Activated effector memory CD4-positive, alpha-beta T cell treated with anti-CD3 and anti-CD28 coated beads, Interleukin-2, amount 50 U/mL, for 16 hours (primary cell): Measurements from ENCODE around the gene INHA.

Experiments
- DNase-seq: peaks from one replicate; pipeline ENCODE4 v3.0.0-alpha.2; 2020

INHA gene

DNA sequence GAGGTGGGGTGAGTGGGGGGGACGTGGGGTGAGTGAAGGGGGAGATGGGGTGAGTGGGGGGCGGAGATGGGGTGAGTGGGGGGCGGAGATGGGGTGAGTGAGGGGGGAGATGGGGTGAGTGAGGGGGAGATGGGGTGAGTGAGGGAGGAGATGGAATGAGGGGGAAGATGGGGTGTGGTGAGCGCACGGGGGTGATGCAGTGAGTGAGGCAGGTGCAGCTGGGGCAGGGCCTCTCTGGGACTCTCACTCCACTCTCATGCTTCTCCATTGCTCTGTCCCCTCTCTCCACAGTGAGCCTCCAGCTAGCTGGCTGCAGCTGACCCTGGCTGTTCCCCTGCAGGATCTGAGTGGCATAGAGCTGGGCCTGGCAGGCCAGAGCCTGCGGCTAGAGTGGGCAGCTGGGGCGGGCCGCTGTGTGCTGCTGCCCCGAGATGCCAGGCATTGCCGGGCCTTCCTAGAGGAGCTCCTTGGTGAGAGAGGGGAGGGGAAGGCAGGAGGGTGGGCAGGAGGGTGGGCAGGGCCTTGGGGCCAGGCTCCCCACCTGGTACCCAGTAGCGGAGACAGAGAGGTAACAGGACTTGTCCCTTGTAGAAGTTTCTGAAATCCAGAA lies 41.5 kb downstream of the INHA start:
- DNase-seq, result no peak

DNA sequence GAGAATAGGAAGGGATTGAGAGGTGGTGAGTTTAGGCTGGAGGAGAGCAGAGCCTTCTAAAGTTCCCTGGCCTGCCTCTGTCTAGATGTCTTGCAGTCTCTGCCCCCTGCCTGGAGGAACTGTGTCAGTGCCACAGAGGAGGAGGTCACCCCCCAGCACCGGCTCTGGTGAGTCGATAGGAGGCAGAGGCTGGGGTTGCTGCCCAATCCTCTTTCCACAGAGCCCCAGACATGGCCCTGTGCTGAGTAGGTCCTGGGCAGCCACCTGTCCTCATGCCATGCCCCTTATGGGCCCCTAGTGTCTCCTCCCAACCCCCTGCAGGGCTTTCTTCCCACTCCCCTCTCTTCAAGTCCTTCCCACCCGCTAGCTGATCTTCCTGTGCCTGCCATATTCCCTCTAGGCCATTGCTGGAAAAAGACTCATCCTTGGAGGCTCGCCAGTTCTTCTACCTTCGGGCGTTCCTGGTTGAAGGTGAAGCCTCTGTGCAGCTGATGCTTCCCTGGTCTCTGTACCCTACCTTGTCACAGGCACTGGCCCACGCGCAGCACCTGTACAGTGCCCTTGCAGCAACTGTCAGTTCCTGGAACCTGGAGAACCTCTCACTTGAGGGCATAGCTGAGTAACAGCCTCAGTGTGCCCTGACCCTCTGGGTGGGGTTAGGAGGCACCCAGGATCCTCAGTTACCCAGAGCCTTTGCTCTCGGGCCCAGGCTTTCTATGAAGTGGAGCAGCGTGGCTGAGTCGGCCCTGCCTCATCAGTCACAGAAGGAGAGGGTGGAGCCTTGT lies 42.2 kb downstream of the INHA start:
- DNase-seq, result no peak

DNA sequence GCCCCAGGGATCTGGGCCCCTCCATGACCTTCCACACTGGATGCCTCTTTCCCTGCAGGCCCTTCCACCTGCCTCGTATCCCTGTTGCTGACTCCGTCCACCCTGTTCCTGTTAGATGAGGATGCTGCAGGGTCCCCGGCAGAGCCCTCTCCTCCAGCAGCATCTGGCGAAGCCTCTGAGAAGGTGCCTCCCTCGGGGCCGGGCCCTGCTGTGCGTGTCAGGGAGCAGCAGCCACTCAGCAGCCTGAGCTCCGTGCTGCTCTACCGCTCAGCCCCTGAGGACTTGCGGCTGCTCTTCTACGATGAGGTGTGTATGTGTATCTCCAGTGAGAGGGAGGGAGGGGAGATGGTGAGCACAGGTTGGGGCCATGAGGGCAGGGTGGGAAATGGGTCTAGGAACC lies 42.9 kb downstream of the INHA start:
- DNase-seq, result no peak

DNA sequence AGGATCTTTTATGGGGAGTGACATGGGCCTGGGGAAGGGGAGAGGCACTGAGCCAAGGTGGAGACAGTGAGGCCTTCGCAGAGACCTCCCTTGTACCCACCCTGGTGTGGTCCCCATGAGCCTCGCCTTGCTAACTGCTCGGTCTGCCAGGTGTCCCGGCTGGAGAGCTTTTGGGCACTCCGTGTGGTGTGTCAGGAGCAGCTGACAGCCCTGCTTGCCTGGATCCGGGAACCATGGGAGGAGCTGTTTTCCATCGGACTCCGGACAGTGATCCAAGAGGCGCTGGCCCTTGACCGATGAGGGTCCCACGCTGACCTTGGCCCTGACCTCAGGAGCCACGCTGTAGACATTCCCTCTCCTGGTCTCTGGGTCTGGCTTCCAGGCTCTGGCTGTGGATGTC lies 43.8 kb downstream of the INHA start:
- no peak for DNase-seq

DNA sequence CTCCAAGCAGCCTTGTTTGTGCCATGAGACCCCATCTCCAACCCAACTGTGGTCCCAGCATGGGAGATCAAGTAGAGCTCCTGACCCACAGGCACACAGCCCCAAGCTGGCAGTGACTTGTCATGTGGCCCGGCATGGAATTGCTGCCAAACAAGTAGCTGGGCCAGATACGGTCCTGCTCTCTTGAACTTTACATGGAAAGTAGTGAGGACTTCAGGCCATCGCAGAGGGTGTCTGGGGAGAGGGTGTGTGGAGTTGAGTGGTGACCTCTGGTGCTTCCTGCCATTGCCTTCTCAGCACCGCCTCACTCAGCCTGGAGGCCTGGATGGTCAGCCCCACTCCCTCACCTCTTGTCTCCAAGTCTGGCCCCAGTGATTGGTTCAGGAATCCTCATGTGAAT lies 44.4 kb downstream of the INHA start:
- DNase-seq, result no peak

DNA sequence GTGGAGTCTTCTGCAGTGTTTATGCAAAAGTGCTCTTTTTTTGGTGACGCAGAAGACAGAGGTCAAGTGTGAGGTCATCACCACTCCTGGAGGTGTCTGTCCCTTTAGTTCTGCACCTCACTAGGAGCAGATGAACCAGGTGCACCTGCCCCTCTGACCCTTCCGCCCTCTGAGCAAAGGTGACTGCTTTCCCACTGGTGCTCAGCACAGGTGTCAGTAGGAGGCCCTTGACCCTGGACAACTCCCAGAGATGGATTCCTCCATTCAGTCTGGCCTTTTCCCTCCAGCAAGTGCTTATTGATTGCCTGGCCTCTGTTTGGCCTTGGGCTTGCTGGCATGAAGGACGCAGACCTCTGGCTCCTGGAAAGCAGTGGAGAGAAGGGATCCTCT lies 46.6 kb downstream of the INHA start:
- no peak for DNase-seq

DNA sequence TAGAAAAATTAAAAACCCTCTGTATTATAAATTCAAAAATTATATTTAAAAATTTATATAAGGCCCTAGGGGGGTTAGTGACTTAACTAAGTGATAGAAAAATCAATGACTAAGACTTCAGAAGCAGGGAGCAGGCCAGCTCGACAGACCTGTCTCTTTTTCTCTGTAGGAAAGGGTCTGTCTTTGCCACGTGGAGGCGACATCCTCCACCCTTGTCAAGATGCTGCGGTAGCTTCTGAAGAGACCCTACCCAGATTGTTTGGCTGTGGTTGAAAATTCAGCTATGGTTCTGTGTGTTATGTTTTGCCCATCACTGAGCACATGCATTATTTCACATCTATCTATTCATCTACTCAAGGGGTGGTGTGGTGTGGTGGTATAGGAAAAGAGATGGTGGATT lies 47.1 kb downstream of the INHA start:
- DNase-seq, result no peak

DNA sequence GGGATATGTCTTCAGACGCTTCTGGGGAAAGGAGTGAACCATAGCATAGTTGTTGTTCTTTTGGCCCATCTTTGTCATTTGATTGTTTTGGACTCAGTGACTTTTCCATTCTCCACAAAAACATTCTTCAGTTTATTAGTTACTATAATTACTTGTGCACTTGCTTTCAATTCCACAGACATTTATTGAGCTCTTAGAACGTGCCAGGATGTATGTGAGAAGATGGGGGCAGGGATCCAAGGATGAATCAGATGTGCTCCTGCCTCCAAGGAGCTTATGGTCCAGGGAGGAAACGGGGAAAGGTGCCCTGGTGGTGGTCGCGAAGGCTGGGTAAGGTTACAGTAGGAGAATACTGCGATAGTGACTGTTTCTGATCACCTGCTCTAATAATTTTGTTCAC lies 48.4 kb downstream of the INHA start:
- DNase-seq, result no peak

DNA sequence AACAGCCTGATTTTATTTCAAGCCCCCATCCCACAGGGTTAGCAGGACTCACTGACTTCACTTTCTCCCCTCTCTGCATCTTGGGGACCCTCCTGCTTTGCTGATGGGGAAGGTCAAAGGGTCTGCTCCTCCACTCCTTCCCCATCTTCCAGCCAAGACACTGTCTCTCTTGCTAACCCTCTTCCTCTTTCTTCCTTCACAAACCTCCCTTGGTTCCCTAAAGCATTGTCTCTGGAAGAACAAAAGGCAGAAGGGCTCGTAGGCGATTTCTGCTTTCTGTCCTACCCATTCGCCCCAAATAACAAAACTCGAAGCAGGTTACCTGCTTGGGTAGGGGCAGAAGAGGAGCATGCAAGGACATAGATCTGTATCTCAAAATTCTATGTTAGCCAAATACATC lies 49.8 kb downstream of the INHA start:
- no peak for DNase-seq

DNA sequence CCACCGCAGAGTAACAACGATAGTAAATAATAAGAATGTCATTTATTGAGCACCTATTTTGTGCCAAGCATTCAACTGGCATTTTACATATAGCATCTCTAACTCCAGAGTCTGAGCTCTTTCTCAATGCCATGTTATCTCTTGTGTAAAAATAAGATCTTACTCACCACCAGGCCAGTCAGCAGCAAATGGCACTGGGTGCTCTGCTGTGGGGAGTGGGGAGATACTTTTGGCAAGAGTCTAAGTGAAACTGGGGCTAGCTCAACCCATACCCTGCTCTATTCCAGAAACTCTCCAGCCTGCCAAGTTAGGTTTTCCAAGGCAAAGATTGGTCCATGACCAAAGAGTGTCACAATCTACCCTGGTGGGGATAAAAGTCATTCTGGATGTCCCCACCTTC lies 50.4 kb downstream of the INHA start:
- DNase-seq, result no peak

DNA sequence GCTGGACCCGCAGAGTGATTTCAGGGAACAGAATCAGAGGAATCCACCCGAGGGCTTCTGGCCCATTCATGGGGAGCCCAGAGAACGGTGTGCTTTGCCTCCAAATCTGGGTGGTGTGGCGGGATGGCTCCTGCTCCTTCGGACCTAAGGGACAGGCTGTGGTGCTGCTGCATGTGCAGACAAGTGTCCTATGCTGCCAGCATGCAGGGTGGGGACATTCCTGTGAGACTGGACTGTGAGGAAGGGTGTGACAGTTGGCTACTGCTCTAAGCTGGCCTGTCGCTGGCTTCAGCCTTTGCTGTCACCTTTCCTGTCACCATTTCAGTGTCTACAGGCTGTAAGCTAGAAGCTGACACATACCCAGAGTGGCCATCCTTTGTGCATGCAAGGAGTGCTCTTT lies 52.5 kb downstream of the INHA start:
- DNase-seq, result no peak

DNA sequence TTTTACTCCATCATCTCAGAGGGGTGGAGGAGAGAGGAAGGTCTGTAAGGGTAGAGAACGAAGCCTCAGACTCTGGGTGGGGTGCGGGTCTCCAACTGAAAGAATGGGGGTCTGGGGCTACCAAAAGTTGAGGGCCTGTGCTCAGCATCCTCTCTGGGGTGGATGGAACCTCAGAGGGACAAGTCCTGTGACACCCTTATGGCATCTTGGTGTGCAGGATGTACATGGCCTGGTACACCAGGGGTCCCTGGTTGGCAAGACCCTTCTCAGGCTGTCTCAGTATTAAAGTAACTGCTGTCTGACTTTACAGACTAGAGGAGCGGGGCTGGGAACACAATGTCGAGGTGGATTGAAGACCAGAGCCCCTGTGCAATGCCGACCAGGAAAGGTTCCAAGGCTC lies 53.1 kb downstream of the INHA start:
- no peak for DNase-seq
